Stimulated activated naive CD4-positive, alpha-beta T cell (primary cell): ENCODE data around the gene JAG1.
"Not testable (repeated sequence)": the region's sequence is repeated elsewhere in the genome, so short reads cannot be mapped to it uniquely, and the experiment has no call there.

ENCODE experiments used
- DNase-seq, 6 experiments: peaks; one replicate each; lab custom pipeline; 2025; lab: John Stamatoyannopoulos, UW

JAG1 gene

DNA sequence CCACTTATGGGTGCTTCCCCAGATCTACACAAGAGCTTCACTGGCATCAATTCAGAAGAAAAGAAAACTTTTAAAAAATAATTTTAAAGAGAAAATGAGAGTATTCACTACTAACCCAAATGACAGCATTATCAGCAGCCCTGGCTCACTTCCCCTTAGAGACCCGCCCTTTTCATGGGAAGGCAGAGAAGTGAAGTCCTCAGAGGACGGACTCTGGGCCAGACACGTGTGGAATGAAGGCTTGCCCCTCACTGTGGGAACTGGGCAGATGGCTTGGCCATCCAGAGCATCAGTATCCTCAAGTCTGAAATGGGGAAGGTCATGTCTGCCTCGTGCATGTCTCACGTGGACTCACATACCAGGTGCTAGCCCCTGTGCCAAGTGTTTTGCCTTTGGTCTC is 63.5 kb downstream of the JAG1 start:
- no peak for DNase-seq

DNA sequence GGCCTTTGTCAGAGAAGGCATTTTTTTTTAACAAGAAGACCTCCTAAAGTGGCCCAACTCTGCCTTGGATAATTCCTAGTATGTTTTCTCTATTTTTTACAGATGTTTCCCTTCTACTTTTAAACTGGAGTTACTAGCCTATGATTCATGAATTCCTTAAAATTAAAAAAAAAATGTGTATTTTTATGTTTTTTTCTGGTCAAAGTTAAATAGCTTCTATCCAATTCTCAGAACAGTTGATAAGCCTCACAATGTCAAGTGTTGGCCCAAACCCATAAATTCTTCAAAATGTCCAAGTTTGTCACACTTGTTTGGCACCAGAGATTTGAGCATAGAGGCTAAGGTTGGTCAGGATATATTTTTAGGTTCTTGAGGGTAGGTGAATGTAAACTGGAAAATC is 64.0 kb downstream of the JAG1 start:
- DNase-seq, result no peak

DNA sequence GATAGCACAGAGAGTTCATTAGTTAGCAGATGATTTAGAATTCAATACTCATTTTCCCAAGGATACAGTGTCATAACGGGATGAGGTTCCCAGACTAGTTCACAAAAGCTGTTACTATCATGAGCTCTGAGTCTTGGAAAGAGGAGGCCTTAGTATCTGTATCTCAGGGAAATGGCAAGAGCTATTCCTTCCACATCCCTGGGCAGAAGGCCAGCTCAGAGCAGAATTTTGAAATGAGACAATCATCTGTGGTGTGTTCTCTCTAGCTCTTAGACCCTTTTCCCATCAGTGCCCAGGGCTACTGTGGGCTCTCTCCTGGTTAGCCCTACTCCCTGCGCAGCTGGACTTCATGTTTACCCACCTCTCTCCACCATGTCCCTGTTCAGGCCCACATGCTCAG is 64.5 kb downstream of the JAG1 start:
- no peak for DNase-seq

- no peak for DNase-seq
These were observed 68.1 kb downstream of the JAG1 start for GRCh38 chr20:10605547-10606195.

DNA sequence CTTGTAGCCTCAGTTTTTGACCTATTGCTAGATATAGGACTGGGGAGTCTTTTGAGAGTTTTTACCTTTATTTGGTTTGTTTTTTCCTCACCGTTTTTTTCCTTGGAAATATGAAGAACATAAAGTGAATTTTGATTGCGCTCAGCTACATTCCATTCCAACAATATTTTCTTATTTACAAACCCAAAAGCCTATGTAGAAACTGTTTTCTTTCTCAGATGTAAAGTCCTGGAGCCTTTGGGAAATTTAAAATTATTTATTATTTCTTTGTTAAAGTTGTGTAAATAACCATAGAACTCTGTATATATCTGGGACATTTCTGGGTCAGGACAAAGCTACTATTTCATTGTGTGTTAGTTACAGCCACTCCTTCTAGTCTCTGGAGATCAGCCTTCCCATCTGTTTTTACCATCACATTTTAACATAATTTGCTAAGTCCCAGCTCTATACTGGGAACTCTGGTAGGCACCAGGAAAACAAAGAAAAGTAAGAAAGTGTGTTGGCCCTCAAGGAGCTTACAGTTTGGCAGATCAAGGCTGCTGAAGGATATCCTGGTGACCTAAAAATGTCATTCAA is 68.8 kb downstream of the JAG1 start:
- no peak for DNase-seq

GRCh38 chr20:10603971-10604864 is 69.6 kb downstream of the JAG1 start:
- DNase-seq, result no peak

DNA sequence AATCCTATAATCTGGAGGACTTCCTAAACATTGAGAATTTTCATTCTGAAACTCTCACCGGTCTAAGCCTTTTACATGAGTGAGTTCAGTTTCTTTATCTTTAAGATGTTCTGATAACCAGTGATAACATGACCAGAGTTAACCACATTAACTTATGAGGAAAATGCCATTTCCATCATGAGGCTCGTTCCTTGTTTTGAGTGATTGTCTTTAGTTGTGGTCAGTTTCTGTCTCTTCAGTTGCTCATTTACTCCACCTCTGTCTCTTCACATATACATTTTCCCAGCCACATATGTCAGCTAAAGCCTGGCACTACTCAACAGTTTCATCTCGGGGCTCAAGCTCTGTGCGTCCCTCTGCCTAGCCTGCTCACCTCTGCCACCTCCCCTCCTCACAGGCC is 70.4 kb downstream of the JAG1 start:
- no peak for DNase-seq

DNA sequence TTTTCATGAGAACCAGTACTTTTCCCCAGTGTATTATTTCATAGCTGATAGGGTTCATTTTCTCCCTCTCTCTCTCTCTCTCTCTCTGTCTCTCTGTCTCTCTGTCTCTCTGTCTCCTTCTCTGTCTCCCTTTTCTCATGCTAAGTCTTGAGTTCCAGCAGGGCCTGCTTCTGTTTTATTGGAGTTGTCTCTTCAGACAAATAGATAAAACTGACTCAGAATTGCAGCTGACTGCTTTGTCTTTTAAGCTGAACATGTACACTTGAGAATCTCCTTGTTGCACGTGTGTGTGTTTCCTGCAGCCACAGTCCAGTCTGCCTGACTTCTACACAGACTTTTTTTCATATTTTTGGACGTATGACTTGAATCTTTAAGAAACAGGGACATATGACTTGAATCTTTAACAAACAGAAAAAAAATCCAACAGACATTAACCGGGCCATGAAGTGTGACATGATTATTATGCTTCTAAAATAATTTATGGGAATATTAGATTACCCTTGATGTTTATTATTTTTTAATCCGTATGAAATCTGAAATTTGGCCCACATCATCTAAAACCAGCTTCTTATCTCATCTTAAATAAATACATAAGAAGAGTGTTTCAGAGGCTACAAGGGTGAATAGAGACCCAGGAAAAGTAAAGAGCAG is 71.5 kb downstream of the JAG1 start:
- DNase-seq, result no peak

- DNase-seq, result no peak
These were observed 76.2 kb downstream of the JAG1 start for GRCh38 chr20:10597637-10598036.

- no peak for DNase-seq
These were observed 77.1 kb downstream of the JAG1 start for GRCh38 chr20:10596710-10597121.

- DNase-seq, result no peak
These were observed 77.8 kb downstream of the JAG1 start for GRCh38 chr20:10595985-10596384.

- no peak for DNase-seq
These were observed 78.5 kb downstream of the JAG1 start for GRCh38 chr20:10595266-10595665.

DNA sequence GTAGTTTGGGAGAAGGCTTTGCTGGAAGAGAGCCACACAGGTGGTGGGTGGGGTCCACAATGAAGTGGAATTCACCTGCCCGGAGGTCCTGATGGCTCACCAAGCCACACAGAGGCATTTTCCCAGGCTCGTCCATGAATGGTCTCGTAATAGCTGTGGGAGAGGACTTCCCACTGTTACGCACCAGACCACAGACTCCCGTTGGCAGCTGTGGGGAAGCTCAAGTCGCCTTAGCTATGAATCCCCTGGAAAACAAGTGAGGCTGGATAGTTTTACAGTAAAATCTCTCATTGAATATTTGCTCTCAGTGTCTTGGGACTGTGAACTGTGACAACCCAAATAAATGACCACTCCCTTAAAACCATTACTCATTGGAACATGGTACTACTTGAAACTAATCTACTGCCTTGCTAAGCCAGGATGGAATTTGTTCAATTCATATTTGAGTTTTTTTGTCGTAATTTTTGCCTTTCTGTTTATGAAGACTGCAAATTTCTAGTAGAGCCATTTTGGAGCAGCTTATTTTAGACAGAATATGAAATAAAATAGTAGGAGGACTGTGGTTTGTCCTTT is 79.4 kb downstream of the JAG1 start:
- no peak for DNase-seq

DNA sequence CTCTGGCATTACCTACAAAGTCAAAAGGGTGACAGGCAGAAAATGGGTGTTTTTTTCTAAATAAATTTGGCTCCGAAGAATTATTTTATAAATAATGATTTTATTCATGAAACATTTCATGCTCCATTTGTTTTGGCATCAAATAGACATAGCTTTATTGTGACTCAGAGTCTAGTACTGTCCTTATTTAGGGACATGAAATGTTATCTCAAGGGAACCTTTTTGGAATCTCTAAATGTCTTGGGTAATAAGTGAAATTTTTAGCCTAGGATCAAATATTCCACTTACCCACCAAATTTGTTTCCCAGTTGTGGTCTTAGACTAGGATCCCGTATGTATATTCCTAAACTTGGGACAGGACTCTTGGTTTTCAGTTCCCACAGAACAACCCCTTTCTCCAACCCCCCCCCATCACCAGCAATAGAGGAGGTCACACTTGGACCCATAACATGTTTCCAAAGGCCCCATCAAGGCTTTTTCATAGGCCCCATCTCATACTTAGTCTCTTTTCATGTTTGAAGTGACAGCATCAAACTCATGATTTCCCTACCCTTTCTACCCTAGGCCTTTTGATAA is 81.8 kb downstream of the JAG1 start:
- DNase-seq, result no peak

DNA sequence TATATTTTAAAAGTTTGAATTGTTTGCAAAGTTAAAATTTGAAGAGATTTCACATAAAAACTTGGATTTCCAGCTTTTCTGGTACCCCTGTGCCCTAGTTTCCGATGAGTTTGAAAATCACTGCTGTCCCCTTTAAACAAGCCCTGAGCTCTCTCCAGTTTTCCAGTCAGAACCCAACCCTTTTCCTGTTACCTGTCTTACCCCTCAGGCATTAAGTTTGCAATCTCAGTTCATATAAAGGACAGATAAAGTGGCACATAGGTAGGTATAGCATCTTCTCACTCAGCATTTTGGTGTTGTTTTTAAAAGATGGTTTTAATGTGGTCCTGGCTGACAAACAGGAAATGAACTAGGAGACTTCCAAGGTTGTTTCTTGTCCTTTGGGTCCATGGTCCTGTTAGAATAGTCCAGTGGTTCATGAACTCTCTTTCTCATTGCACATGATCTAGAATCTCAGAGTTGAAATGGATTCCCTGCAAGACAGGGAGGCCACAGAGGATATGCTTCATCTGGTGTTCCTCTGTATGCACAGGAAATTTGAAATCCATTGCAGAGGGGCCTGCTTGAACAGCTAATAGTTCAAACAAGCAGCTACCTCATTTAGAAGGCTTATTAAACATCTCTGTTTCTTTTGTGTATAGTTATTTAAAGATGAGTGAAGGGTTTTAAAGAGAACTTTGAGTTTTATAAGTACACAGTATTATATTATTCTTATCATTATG is 82.7 kb downstream of the JAG1 start:
- no peak for DNase-seq

- not testable (repeated sequence) for DNase-seq
These were observed 83.4 kb downstream of the JAG1 start for GRCh38 chr20:10590446-10590845.
